GM12872 (cell line): ENCODE measurements around the gene ZCCHC9.

Experiments used
- CTCF ChIP-seq: IDR thresholded peaks from 3 replicates; pipeline ENCODE4 v1.5.1; 2011; ENCODE audit warnings: low read depth, mild to moderate bottlenecking, low read length, moderate library complexity; ENCODE audit not compliant: insufficient read depth

ZCCHC9 gene

GRCh38 chr5:81268521-81269196, 32.7 kb upstream of the ZCCHC9 start:
- TF ChIP-seq CTCF, result no peak

- TF ChIP-seq CTCF, result no peak
Observed at GRCh38 chr5:81269751-81270393, 31.5 kb upstream of the ZCCHC9 start.

GRCh38 chr5:81283976-81284375, 17.4 kb upstream of the ZCCHC9 start:
- no peak for TF ChIP-seq CTCF

- no peak for TF ChIP-seq CTCF
Observed at GRCh38 chr5:81286059-81286617, 15.2 kb upstream of the ZCCHC9 start.

GRCh38 chr5:81288021-81288433, 13.4 kb upstream of the ZCCHC9 start:
- TF ChIP-seq CTCF, result no peak

GRCh38 chr5:81290146-81290545, 11.2 kb upstream of the ZCCHC9 start:
- no peak for TF ChIP-seq CTCF

GRCh38 chr5:81292130-81292529, 9.3 kb upstream of the ZCCHC9 start:
- TF ChIP-seq CTCF, result no peak
